HG02970 (cell line): ENCODE measurements around the gene KIF1A.

Experiments
- ATAC-seq: cut with Tn5 transposase; IDR thresholded peaks from one replicate; pipeline ENCODE4 v1.9.1; 2021; ENCODE audit warnings: mild to moderate bottlenecking, moderate library complexity, moderate number of reproducible peaks; ENCODE audit not compliant: unreplicated experiment, low FRiP score

KIF1A gene

GRCh38 chr2:240664622-240665021, 155.4 kb downstream of the KIF1A start:
- no peak for ATAC-seq
